ENCODE measurements around the gene KRT81. TPM values are rescaled to one million over a fixed set of nuclear protein-coding genes. Genes with fewer than 3 reads are reported as not detected.

Gene KRT81
- total RNA-seq, 1 donor from 2014 or later = 1.2 TPM

- Histone ChIP-seq H3K4me1 (ENCODE audit: insufficient read depth, low read length) (peaks cover 24% of the 10 kb centered on the region), H3K27me3 (ENCODE audit: insufficient read depth, low read length) (no peaks in the 10 kb centered on the region), H4K20me1 (ENCODE audit: insufficient read depth, low read length) (no peaks in the 10 kb centered on the region), H3K27ac (ENCODE audit: low read depth, low read length) (no peak overlapping the region), H2AFZ (ENCODE audit: low read depth, low read length) (no peak overlapping the region), H3K9ac (ENCODE audit: low read length) (no peak overlapping the region), H3K4me3 (ENCODE audit: insufficient read depth, low read depth, low read length) (no peak overlapping the region), H3K36me3 (ENCODE audit: insufficient read depth, low read length) (no peaks in the 10 kb centered on the region), H3K79me2 (ENCODE audit: insufficient read depth, low read length) (no peaks in the 10 kb centered on the region), H3K9me3 (ENCODE audit: insufficient read depth, low read depth, low read length) (no peaks in the 10 kb centered on the region), H3K4me2 (ENCODE audit: low read length) (no peak overlapping the region)
- FAIRE-seq (no peak), DNase-seq (ENCODE audit: low read depth) (no peak)
- TF ChIP-seq CTCF (IDR thresholded peaks at IDR 0.05; ENCODE audit: insufficient read depth, low read depth, low read length) (no peak), EZH2 (IDR thresholded peaks at IDR 0.05; ENCODE audit: insufficient read depth, low read length) (no peak)
- Mint-ChIP-seq H3K4me1 (ENCODE audit: low read depth, unreplicated experiment) (peaks cover 41% of the 10 kb centered on the region), H3K36me3 (ENCODE audit: low read depth, unreplicated experiment) (peaks cover 23% of the 10 kb centered on the region), H3K27ac (ENCODE audit: unreplicated experiment) (no peak overlapping the region), H3K27me3 (ENCODE audit: low read depth, unreplicated experiment) (peaks cover 18% of the 10 kb centered on the region), H3K9me3 (ENCODE audit: unreplicated experiment) (peaks cover 2% of the 10 kb centered on the region), H3K4me3 (ENCODE audit: unreplicated experiment) (no peak overlapping the region)
These were observed 51.6 kb downstream of the KRT81 start for GRCh38 chr12:52239767-52240166.

GRCh38 chr12:52238916-52239646 is 52.3 kb downstream of the KRT81 start:
- Histone ChIP-seq H3K27ac (ENCODE audit: low read depth, low read length) (no peak overlapping the region), H3K79me2 (ENCODE audit: insufficient read depth, low read length) (no peaks in the 10 kb centered on the region), H3K27me3 (ENCODE audit: insufficient read depth, low read length) (no peaks in the 10 kb centered on the region), H2AFZ (ENCODE audit: low read depth, low read length) (no peak overlapping the region), H3K4me1 (ENCODE audit: insufficient read depth, low read length) (peaks cover 18% of the 10 kb centered on the region), H3K36me3 (ENCODE audit: insufficient read depth, low read length) (no peaks in the 10 kb centered on the region), H3K4me3 (ENCODE audit: insufficient read depth, low read depth, low read length) (no peak overlapping the region), H3K9me3 (ENCODE audit: insufficient read depth, low read depth, low read length) (no peaks in the 10 kb centered on the region), H3K9ac (ENCODE audit: low read length) (no peak overlapping the region), H3K4me2 (ENCODE audit: low read length) (no peak overlapping the region), H4K20me1 (ENCODE audit: insufficient read depth, low read length) (no peaks in the 10 kb centered on the region)
- H3K27ac Mint-ChIP-seq (ENCODE audit: unreplicated experiment) = no peak overlapping the region
- H3K36me3 Mint-ChIP-seq (ENCODE audit: low read depth, unreplicated experiment) = peaks cover 27% of the 10 kb centered on the region
- no peak overlapping the region for H3K4me3 Mint-ChIP-seq (ENCODE audit: unreplicated experiment)
- H3K27me3 Mint-ChIP-seq (ENCODE audit: low read depth, unreplicated experiment) = peaks cover 23% of the 10 kb centered on the region
- H3K9me3 Mint-ChIP-seq (ENCODE audit: unreplicated experiment) = peaks cover 4% of the 10 kb centered on the region
- no peak for TF ChIP-seq EZH2 (IDR thresholded peaks at IDR 0.05; ENCODE audit: insufficient read depth, low read length)
- TF ChIP-seq CTCF (IDR thresholded peaks at IDR 0.05; ENCODE audit: insufficient read depth, low read depth, low read length) = no peak
- FAIRE-seq = no peak
- peaks cover 39% of the 10 kb centered on the region for H3K4me1 Mint-ChIP-seq (ENCODE audit: low read depth, unreplicated experiment)
- no peak for DNase-seq (ENCODE audit: low read depth)

- Histone ChIP-seq H3K4me1 (ENCODE audit: insufficient read depth, low read length) (peaks cover 16% of the 10 kb centered on the region), H3K27me3 (ENCODE audit: insufficient read depth, low read length) (no peaks in the 10 kb centered on the region), H3K9me3 (ENCODE audit: insufficient read depth, low read depth, low read length) (no peaks in the 10 kb centered on the region), H3K36me3 (ENCODE audit: insufficient read depth, low read length) (no peaks in the 10 kb centered on the region), H3K27ac (ENCODE audit: low read depth, low read length) (no peak overlapping the region), H4K20me1 (ENCODE audit: insufficient read depth, low read length) (no peaks in the 10 kb centered on the region), H2AFZ (ENCODE audit: low read depth, low read length) (no peak overlapping the region), H3K79me2 (ENCODE audit: insufficient read depth, low read length) (no peaks in the 10 kb centered on the region), H3K4me3 (ENCODE audit: insufficient read depth, low read depth, low read length) (no peak overlapping the region), H3K4me2 (ENCODE audit: low read length) (no peak overlapping the region), H3K9ac (ENCODE audit: low read length) (no peak overlapping the region)
- Mint-ChIP-seq H3K36me3 (ENCODE audit: low read depth, unreplicated experiment) (peaks cover 25% of the 10 kb centered on the region), H3K9me3 (ENCODE audit: unreplicated experiment) (peaks cover 2% of the 10 kb centered on the region), H3K4me3 (ENCODE audit: unreplicated experiment) (no peak overlapping the region), H3K4me1 (ENCODE audit: low read depth, unreplicated experiment) (peaks cover 33% of the 10 kb centered on the region), H3K27ac (ENCODE audit: unreplicated experiment) (no peak overlapping the region), H3K27me3 (ENCODE audit: low read depth, unreplicated experiment) (peaks cover 25% of the 10 kb centered on the region)
- DNase-seq (ENCODE audit: low read depth) = no peak
- no peak for TF ChIP-seq EZH2 (IDR thresholded peaks at IDR 0.05; ENCODE audit: insufficient read depth, low read length)
- TF ChIP-seq CTCF (IDR thresholded peaks at IDR 0.05; ENCODE audit: insufficient read depth, low read depth, low read length) = no peak
- no peak for FAIRE-seq
These were observed 53.0 kb downstream of the KRT81 start for GRCh38 chr12:52238207-52238840.

Measured in astrocyte (in vitro differentiated cells and primary cell).